HepG2 (cell line): Measurements from ENCODE around the gene NOM1. TPM values are rescaled to one million over a fixed set of nuclear protein-coding genes. Genes with fewer than 3 reads are reported as not detected.

ENCODE experiments used
- ATAC-seq: fragments of 200-7000 bp; cut with Tn5 transposase; 3 replicates; pipeline ENCODE4 v1.9.1; 2020; ENCODE audit warnings: mild to moderate bottlenecking, moderate library complexity
- Bru-seq: library from RNA; stranded (reverse); fragments of 400-500 nt; gene quantifications from one replicate; lab custom pipeline; 2021; lab: Mats Ljungman, UMichigan
- BruChase-seq, 2 experiments: library from RNA; stranded (reverse); fragments of 400-500 nt; gene quantifications; one replicate each; lab custom pipeline; 2021; lab: Mats Ljungman, UMichigan
- BruUV-seq: library from RNA; stranded (reverse); fragments of 400-500 nt; replicated peaks from 2 replicates; lab custom pipeline; 2021; lab: Mats Ljungman, UMichigan
- CTCF ChIA-PET: fragments of 300-600 bp; formaldehyde crosslinking; extraction: SDS; loops from one replicate; lab custom pipeline; 2021; ENCODE audit warnings: low total read pairs, inconsistent platforms, low intra/inter-chr PET ratio; lab: Yijun Ruan, JAX
- POLR2A ChIA-PET: fragments of 350-600 bp; sonication (Branson Sonifier 250); formaldehyde crosslinking; loops from one replicate; lab custom pipeline; 2020; ENCODE audit warnings: antibody characterized with exemption, inconsistent platforms; lab: Yijun Ruan, JAX
- DNase-seq: peaks from one replicate; pipeline ENCODE4 v3.0.0-alpha.2; 2015; ENCODE audit warnings: low spot score
- FAIRE-seq: peaks from 3 replicates; lab custom pipeline; 2011; peaks lifted over from hg19 to GRCh38; lab: Jason Lieb, UNC
- H2AFZ ChIP-seq: one replicate; pipeline ENCODE4 v1.6.1; 2011; ENCODE audit warnings: low read length, inconsistent platforms
- H3K27ac ChIP-seq: fragments of 300-600 bp; 3 replicates; pipeline ENCODE4 v1.8.0; 2011; ENCODE audit warnings: mixed run types, mild to moderate bottlenecking, mixed read lengths, low read length, inconsistent platforms; ENCODE audit not compliant: insufficient read depth; ENCODE audit errors: extremely low read length
- H3K27me3 ChIP-seq, 2 experiments: fragments of 200-600 bp in 1 of 2; 2 replicates in 1 of 2; 3 replicates in 1 of 2; pipeline versions ENCODE4 v1.6.0 to v1.8.0; 2011; ENCODE audit warnings: low read length in 2 of 2, mild to moderate bottlenecking in 2 of 2, moderate library complexity in 2 of 2, inconsistent platforms in 1 of 2; ENCODE audit not compliant: insufficient read depth in 2 of 2, control insufficient read depth in 1 of 2
- H3K36me3 ChIP-seq, 2 experiments: fragments of 200-600 bp in 1 of 2; replicated peaks in 1 of 2; 2 replicates in 1 of 2; 3 replicates in 1 of 2; pipeline versions ENCODE4 v1.5.1 to v1.8.0; 2011; ENCODE audit warnings: low read length in 2 of 2, inconsistent platforms in 1 of 2; ENCODE audit not compliant: insufficient read depth in 2 of 2, control insufficient read depth in 1 of 2
- H3K4me1 ChIP-seq: 2 replicates; pipeline ENCODE4 v1.5.1; 2012; ENCODE audit warnings: low read length, inconsistent platforms; ENCODE audit not compliant: insufficient read depth
- H3K4me2 ChIP-seq: 2 replicates; pipeline ENCODE4 v1.6.0; 2011; ENCODE audit warnings: low read depth, low read length, inconsistent platforms
- H3K4me3 ChIP-seq, 3 experiments: fragments of 200-600 bp in 1 of 3; sonication (generic), shearing (Covaris generic) in 1 of 3; replicated peaks in 1 of 3; 2 replicates each; pipeline ENCODE4 v1.5.1; 2011 to 2016; ENCODE audit warnings: low read length in 3 of 3, inconsistent platforms in 2 of 3, low read depth in 2 of 3, mild to moderate bottlenecking in 2 of 3, control low read depth in 1 of 3, mixed read lengths in 1 of 3; ENCODE audit not compliant: insufficient read depth in 1 of 3
- H3K79me2 ChIP-seq: one replicate; pipeline ENCODE4 v1.6.1; 2011; ENCODE audit warnings: low read length, inconsistent platforms; ENCODE audit not compliant: insufficient read depth
- H3K9ac ChIP-seq: 2 replicates; pipeline ENCODE4 v1.6.0; 2011; ENCODE audit warnings: mild to moderate bottlenecking, low read depth, low read length, inconsistent platforms; ENCODE audit not compliant: insufficient read depth
- H3K9me3 ChIP-seq: 2 replicates; pipeline ENCODE4 v1.5.1; 2012; ENCODE audit warnings: mild to moderate bottlenecking, low read length
- H4K20me1 ChIP-seq: 2 replicates; pipeline ENCODE4 v1.6.0; 2011; ENCODE audit warnings: inconsistent platforms, mild to moderate bottlenecking, low read length, moderate library complexity; ENCODE audit not compliant: insufficient read depth
- AGO1 ChIP-seq: fragments of 200-400 bp; formaldehyde crosslinking; IDR thresholded peaks from 2 replicates; pipeline ENCODE4 v1.6.1; 2017; ENCODE audit warnings: mild to moderate bottlenecking, low read depth, low read length, moderate library complexity; ENCODE audit not compliant: poor library complexity, severe bottlenecking
- DZIP1 ChIP-seq: sonication (generic); formaldehyde crosslinking; IDR thresholded peaks from 2 replicates; pipeline ENCODE4 v1.5.0; 2020; ENCODE audit warnings: mild to moderate bottlenecking, missing genetic modification reagents
- NPAS2 ChIP-seq: sonication (generic); formaldehyde crosslinking; IDR thresholded peaks from 2 replicates; pipeline ENCODE4 v1.8.0; 2022; ENCODE audit warnings: mild to moderate bottlenecking, missing genetic modification reagents, borderline replicate concordance
- SETDB1 ChIP-seq: sonication (generic); formaldehyde crosslinking; IDR thresholded peaks from 2 replicates; pipeline ENCODE4 v1.5.1; 2020; ENCODE audit warnings: missing genetic modification reagents, mild to moderate bottlenecking, borderline replicate concordance
- ZBTB8A ChIP-seq: sonication (generic); formaldehyde crosslinking; IDR thresholded peaks from 2 replicates; pipeline ENCODE4 v1.4.0; 2020; ENCODE audit warnings: mild to moderate bottlenecking, low read depth, missing genetic modification reagents, borderline replicate concordance
- ZNF343 ChIP-seq: sonication (generic); formaldehyde crosslinking; IDR thresholded peaks from 2 replicates; pipeline ENCODE4 v1.4.0; 2020; ENCODE audit warnings: mild to moderate bottlenecking, missing genetic modification reagents
- ZNF574 ChIP-seq: sonication (generic); formaldehyde crosslinking; IDR thresholded peaks from 2 replicates; pipeline ENCODE4 v1.4.0; 2020; ENCODE audit warnings: missing genetic modification reagents
- ZNF598 ChIP-seq: sonication (generic); formaldehyde crosslinking; IDR thresholded peaks from 2 replicates; pipeline ENCODE4 v1.5.1; 2020; ENCODE audit warnings: mild to moderate bottlenecking, missing genetic modification reagents, borderline replicate concordance
- ZNF772 ChIP-seq: sonication (generic); formaldehyde crosslinking; IDR thresholded peaks from 2 replicates; pipeline ENCODE4 v1.5.0; 2020; ENCODE audit warnings: mild to moderate bottlenecking, missing genetic modification reagents
- WGBS: methylation state at CpG from one replicate; pipeline ENCODE4 v1.1.6; 2017; ENCODE audit warnings: low lambda C conversion rate; 5-methylcytosine and 5-hydroxymethylcytosine counted together
- in situ Hi-C: cut with HindIII; loops from 2 replicates; pipeline ENCODE4 v1.10.0; 2017; ENCODE audit warnings: low pct_unique_long_range_greater_than_20kb; ENCODE audit not compliant: extremely low pct_ligation_motif_present
- intact Hi-C: fragments of 100-400 bp; cut with micrococcal nuclease; formaldehyde crosslinking; loops from one replicate; pipeline ENCODE4 v1.10.0; 2022; ENCODE audit not compliant: unreplicated experiment
- long read RNA-seq, 2 experiments: library from RNA in 1 of 2; library from polyadenylated mRNA in 1 of 2; stranded (forward) in 1 of 2; unstranded in 1 of 2; transcript quantifications; one replicate each; pipeline ENCODE4 v2.0.0, GENCODE V29; 2019 to 2022
- polyA minus RNA-seq, 3 experiments: library from RNA; depleted of rRNA, polyadenylated mRNA; stranded (reverse); fragments of >200 nt; gene quantifications; 2 replicates each; pipeline ENCODE4 v1.2.3, GENCODE V29; 2011; ENCODE audit warnings: low replicate concordance in 1 of 3
- polyA plus RNA-seq, 8 experiments: library from polyadenylated mRNA; depleted of rRNA in 3 of 8; stranded (reverse) in 7 of 8; unstranded in 1 of 8; fragments of >200 nt; fragmentation: Illumina TruSeq in 4 of 8; extraction: Trizol in 4 of 8; gene quantifications; 2 replicates each; pipeline versions ENCODE4 v1.2.1 to v1.2.3, GENCODE V29; 2011 to 2016; ENCODE audit warnings: low read depth in 4 of 8, missing spikeins in 1 of 8, mixed read lengths in 1 of 8; ENCODE audit not compliant: insufficient read depth in 1 of 8
- total RNA-seq, 5 experiments: library from RNA; depleted of rRNA; stranded (reverse); fragments of >200 nt; fragmentation: Illumina TruSeq; extraction: Trizol; gene quantifications; 2 replicates each; pipeline ENCODE4 v1.2.3, GENCODE V29; 2016; ENCODE audit warnings: low read depth in 1 of 5

The NOM1 gene
- 17.3 and 26.2 TPM in 2 replicates for total RNA-seq (2016; rRNA removed; fragmentation: Illumina TruSeq; extraction: Trizol)
- 19.4 and 19.6 TPM in 2 replicates for total RNA-seq (2016; cell fraction: cytosol; rRNA removed; fragmentation: Illumina TruSeq; extraction: Trizol; ENCODE audit: low read depth)
- 17.8 and 29.8 TPM in 2 replicates for total RNA-seq (2016; cell fraction: insoluble cytoplasmic fraction; rRNA removed; fragmentation: Illumina TruSeq; extraction: Trizol)
- total RNA-seq (2016; cell fraction: membrane; rRNA removed; fragmentation: Illumina TruSeq; extraction: Trizol), result 9.5 and 9.7 TPM in 2 replicates
- total RNA-seq (2016; cell fraction: nucleus; rRNA removed; fragmentation: Illumina TruSeq; extraction: Trizol), result 38.8 and 47.6 TPM in 2 replicates
- polyA plus RNA-seq (2011; rRNA removed), result 14.0 and 14.2 TPM in 2 replicates
- 3.9 and 4.6 TPM in 2 replicates for polyA plus RNA-seq (2011; cell fraction: cytosol; rRNA removed)
- polyA plus RNA-seq (2011; cell fraction: nucleus; rRNA removed), result 31.2 and 37.8 TPM in 2 replicates
- polyA plus RNA-seq (2012), result 12.8 and 13.3 TPM in 2 replicates
- 0.77 and 1.1 TPM in 2 replicates for polyA plus RNA-seq (2016; cell fraction: cytosol; fragmentation: Illumina TruSeq; extraction: Trizol; ENCODE audit: low read depth)
- 13.4 and 13.7 TPM in 2 replicates for polyA plus RNA-seq (2016; cell fraction: insoluble cytoplasmic fraction; fragmentation: Illumina TruSeq; extraction: Trizol; ENCODE audit: low read depth)
- polyA plus RNA-seq (2016; cell fraction: membrane; fragmentation: Illumina TruSeq; extraction: Trizol; ENCODE audit: low read depth), result 2.3 and 2.8 TPM in 2 replicates
- 57.7 and 61.6 TPM in 2 replicates for polyA plus RNA-seq (2016; cell fraction: nucleus; fragmentation: Illumina TruSeq; extraction: Trizol; ENCODE audit: insufficient read depth, low read depth)
- polyA minus RNA-seq (2011; rRNA and poly(A)+ RNA removed; ENCODE audit: low replicate concordance), result 25.8 and 45.7 TPM in 2 replicates
- 5.3 and 6.9 TPM in 2 replicates for polyA minus RNA-seq (2011; cell fraction: cytosol; rRNA and poly(A)+ RNA removed)
- 44.3 and 51.8 TPM in 2 replicates for polyA minus RNA-seq (2011; cell fraction: nucleus; rRNA and poly(A)+ RNA removed)
- Bru-seq, nascent RNA, result percentile 84 among the genes with signal in this experiment
- percentile 93 among the genes with signal in this experiment for BruChase-seq, experiment 1, labeled RNA remaining after a 6-hour chase
- percentile 91 among the genes with signal in this experiment for BruChase-seq, experiment 2, labeled RNA remaining after a 2-hour chase
- long read RNA-seq, experiment 1, full-length matches to known transcripts, result 2 of 4 reads
- long read RNA-seq, experiment 1, partial matches to known transcripts, result 2 of 4 reads
- long read RNA-seq, experiment 1, other reads (novel, unspliced or antisense), result 0 of 4 reads
- long read RNA-seq, experiment 2, full-length matches to known transcripts, result 5 of 16 reads
- long read RNA-seq, experiment 2, partial matches to known transcripts, result 3 of 16 reads
- long read RNA-seq, experiment 2, other reads (novel, unspliced or antisense), result 8 of 16 reads

- ChIA-PET CTCF (interaction anchor here (1.3 kb wide), 1 partner anchor 41 kb away, joined by 4 read pairs; no protein-coding TSS in a partner anchor), POLR2A (interaction anchor here (0.9 to 1.7 kb wide), 2 partner anchors 22 to 56 kb away, joined by 3 to 9 read pairs; partner anchors contain the start of gene LMBR1)
- Histone ChIP-seq H4K20me1 (peaks cover 6% of the 10 kb centered on the region), H3K27me3 (peaks cover 4 to 8% of the 10 kb centered on the region in 2 experiments; a peak in 3 of 5 replicates), H3K36me3 (peaks cover 16 to 27% of the 10 kb centered on the region in 2 experiments), H3K27ac (peak within 1 kb of the TSS; percentile 74), H2AFZ (no peak within 1 kb of the TSS), H3K4me2 (peak within 1 kb of the TSS; percentile 86), H3K79me2 (peaks cover 31% of the 10 kb centered on the region), H3K9me3 (no peaks in the 10 kb centered on the region), H3K9ac (peak within 1 kb of the TSS; percentile 79), H3K4me3 (peak within 1 kb of the TSS; percentile 93 to 95 (median 93)), H3K4me1 (peaks cover 30% of the 10 kb centered on the region)
- DNase-seq, result peak; percentile 66
- in situ Hi-C loops (loop anchor here (5.0 to 25.0 kb wide), 2 partner anchors 188 to 313 kb away; partner anchors contain the start of gene UBE3C), intact Hi-C loops (loop anchor here (5.0 kb wide), 2 partner anchors 42 to 58 kb away; no protein-coding TSS in a partner anchor)
- WGBS, result 2% methylated on average over 63 of the region's 115 CpGs
- no peak for FAIRE-seq
- BruUV-seq, result no TSS peak
- peak; percentile 90 for ATAC-seq
- TF ChIP-seq ZNF772 (CRISPR knock-in tag) (0 out of 2 replicates have a peak, but pooled peaks have one; percentile 24), ZNF598 (CRISPR knock-in tag) (no peak), NPAS2 (CRISPR knock-in tag) (no peak), AGO1 (peak; percentile 71), SETDB1 (CRISPR knock-in tag) (no peak), ZBTB8A (CRISPR knock-in tag) (peak; percentile 18; the same call in 1 of the 2 replicates), ZNF343 (CRISPR knock-in tag) (peak; percentile 49; the same call in 1 of the 2 replicates), DZIP1 (peak; percentile 72; the same call in 1 of the 2 replicates), ZNF574 (peak; percentile 99)
These were observed at the start of gene NOM1 for GRCh38 chr7:156949541-156950380. Gene NOM1 (plus strand): TSS chr7:156949712. CDS start chr7:156949738, 26 bp downstream.
